ENCODE results near the gene PPP1R26. TPM values are rescaled to one million over a fixed set of nuclear protein-coding genes. Genes with fewer than 3 reads are reported as not detected.

PPP1R26 gene
- total and polyA plus RNA-seq, 2 of the 13 experiments (the other 11 are each of a cell fraction or from before 2014, with no cell fraction given): 8.6 to 11.6 TPM

DNA sequence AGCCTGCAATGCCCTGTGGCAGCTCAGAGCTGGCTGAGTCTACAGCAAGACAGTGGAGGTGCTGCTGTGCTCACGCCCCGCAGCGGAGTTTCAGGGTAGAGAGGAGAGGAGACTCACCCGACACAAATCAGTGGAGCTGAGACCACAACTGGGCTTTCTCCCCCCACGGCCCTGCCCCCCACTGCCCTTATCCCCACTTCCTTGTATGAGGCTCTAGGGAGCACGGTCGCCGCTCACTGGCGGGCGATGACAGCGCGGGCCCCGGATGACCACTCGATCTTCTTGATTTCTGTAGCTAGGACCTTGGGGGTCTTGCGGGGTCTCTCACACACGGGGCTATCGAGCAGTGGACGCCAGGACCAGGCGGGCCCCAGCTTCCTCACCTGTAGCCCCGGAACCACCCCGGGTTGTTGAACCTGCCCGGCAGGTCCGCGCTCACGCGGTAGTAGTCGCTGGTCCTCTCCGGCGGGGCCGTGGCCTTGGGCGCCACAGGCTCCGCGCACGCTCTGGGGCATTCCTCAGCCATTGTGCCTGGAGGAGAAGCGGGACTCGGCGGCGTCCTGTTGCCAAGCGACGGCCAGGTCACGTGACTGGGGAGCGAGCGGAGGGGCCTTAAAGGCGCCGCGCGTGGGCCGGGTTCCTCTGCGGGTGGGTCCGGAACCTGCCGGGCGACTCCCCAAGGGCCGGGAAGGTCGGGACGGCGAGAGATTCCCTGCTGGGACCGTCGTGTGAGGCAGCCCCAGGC is 19.9 kb downstream of the PPP1R26 start (continued):
- TF ChIP-seq, protein P1, sequence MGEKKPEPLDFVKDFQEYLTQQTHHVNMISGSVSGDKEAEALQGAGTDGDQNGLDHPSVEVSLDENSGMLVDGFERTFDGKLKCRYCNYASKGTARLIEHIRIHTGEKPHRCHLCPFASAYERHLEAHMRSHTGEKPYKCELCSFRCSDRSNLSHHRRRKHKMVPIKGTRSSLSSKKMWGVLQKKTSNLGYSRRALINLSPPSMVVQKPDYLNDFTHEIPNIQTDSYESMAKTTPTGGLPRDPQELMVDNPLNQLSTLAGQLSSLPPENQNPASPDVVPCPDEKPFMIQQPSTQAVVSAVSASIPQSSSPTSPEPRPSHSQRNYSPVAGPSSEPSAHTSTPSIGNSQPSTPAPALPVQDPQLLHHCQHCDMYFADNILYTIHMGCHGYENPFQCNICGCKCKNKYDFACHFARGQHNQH (CRISPR knock-in tag; IDR thresholded peaks at IDR 0.05): peak; percentile 68
- TF ChIP-seq, protein P2, sequence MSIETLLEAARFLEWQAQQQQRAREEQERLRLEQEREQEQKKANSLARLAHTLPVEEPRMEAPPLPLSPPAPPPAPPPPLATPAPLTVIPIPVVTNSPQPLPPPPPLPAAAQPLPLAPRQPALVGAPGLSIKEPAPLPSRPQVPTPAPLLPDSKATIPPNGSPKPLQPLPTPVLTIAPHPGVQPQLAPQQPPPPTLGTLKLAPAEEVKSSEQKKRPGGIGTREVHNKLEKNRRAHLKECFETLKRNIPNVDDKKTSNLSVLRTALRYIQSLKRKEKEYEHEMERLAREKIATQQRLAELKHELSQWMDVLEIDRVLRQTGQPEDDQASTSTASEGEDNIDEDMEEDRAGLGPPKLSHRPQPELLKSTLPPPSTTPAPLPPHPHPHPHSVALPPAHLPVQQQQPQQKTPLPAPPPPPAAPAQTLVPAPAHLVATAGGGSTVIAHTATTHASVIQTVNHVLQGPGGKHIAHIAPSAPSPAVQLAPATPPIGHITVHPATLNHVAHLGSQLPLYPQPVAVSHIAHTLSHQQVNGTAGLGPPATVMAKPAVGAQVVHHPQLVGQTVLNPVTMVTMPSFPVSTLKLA (IDR thresholded peaks at IDR 0.05): peak; percentile 78
- TF ChIP-seq, protein P3, sequence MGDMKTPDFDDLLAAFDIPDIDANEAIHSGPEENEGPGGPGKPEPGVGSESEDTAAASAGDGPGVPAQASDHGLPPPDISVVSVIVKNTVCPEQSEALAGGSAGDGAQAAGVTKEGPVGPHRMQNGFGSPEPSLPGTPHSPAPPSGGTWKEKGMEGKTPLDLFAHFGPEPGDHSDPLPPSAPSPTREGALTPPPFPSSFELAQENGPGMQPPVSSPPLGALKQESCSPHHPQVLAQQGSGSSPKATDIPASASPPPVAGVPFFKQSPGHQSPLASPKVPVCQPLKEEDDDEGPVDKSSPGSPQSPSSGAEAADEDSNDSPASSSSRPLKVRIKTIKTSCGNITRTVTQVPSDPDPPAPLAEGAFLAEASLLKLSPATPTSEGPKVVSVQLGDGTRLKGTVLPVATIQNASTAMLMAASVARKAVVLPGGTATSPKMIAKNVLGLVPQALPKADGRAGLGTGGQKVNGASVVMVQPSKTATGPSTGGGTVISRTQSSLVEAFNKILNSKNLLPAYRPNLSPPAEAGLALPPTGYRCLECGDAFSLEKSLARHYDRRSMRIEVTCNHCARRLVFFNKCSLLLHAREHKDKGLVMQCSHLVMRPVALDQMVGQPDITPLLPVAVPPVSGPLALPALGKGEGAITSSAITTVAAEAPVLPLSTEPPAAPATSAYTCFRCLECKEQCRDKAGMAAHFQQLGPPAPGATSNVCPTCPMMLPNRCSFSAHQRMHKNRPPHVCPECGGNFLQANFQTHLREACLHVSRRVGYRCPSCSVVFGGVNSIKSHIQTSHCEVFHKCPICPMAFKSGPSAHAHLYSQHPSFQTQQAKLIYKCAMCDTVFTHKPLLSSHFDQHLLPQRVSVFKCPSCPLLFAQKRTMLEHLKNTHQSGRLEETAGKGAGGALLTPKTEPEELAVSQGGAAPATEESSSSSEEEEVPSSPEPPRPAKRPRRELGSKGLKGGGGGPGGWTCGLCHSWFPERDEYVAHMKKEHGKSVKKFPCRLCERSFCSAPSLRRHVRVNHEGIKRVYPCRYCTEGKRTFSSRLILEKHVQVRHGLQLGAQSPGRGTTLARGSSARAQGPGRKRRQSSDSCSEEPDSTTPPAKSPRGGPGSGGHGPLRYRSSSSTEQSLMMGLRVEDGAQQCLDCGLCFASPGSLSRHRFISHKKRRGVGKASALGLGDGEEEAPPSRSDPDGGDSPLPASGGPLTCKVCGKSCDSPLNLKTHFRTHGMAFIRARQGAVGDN (CRISPR knock-in tag; IDR thresholded peaks at IDR 0.05): peak; percentile 69
- TF ChIP-seq SP4 (CRISPR knock-in tag; IDR thresholded peaks at IDR 0.05) (0 out of 2 replicates have a peak, but pooled peaks have one; percentile 26), ZEB1 (IDR thresholded peaks at IDR 0.05; ENCODE audit: insufficient replicate concordance, low read depth) (peak; percentile 29), ZNF740 (CRISPR knock-in tag; IDR thresholded peaks at IDR 0.05) (peak; percentile 100), MXD4 (CRISPR knock-in tag; IDR thresholded peaks at IDR 0.05) (peak; percentile 91), ZNF20 (CRISPR knock-in tag; IDR thresholded peaks at IDR 0.05) (no peak)
- TF ChIP-seq, protein P4, sequence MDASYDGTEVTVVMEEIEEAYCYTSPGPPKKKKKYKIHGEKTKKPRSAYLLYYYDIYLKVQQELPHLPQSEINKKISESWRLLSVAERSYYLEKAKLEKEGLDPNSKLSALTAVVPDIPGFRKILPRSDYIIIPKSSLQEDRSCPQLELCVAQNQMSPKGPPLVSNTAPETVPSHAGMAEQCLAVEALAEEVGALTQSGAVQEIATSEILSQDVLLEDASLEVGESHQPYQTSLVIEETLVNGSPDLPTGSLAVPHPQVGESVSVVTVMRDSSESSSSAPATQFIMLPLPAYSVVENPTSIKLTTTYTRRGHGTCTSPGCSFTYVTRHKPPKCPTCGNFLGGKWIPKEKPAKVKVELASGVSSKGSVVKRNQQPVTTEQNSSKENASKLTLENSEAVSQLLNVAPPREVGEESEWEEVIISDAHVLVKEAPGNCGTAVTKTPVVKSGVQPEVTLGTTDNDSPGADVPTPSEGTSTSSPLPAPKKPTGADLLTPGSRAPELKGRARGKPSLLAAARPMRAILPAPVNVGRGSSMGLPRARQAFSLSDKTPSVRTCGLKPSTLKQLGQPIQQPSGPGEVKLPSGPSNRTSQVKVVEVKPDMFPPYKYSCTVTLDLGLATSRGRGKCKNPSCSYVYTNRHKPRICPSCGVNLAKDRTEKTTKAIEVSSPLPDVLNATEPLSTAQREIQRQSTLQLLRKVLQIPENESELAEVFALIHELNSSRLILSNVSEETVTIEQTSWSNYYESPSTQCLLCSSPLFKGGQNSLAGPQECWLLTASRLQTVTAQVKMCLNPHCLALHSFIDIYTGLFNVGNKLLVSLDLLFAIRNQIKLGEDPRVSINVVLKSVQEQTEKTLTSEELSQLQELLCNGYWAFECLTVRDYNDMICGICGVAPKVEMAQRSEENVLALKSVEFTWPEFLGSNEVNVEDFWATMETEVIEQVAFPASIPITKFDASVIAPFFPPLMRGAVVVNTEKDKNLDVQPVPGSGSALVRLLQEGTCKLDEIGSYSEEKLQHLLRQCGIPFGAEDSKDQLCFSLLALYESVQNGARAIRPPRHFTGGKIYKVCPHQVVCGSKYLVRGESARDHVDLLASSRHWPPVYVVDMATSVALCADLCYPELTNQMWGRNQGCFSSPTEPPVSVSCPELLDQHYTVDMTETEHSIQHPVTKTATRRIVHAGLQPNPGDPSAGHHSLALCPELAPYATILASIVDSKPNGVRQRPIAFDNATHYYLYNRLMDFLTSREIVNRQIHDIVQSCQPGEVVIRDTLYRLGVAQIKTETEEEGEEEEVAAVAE (CRISPR knock-in tag; IDR thresholded peaks at IDR 0.05; ENCODE audit: borderline replicate concordance): 0 out of 2 replicates have a peak, but pooled peaks have one; percentile 46
- TF ChIP-seq, protein P5, sequence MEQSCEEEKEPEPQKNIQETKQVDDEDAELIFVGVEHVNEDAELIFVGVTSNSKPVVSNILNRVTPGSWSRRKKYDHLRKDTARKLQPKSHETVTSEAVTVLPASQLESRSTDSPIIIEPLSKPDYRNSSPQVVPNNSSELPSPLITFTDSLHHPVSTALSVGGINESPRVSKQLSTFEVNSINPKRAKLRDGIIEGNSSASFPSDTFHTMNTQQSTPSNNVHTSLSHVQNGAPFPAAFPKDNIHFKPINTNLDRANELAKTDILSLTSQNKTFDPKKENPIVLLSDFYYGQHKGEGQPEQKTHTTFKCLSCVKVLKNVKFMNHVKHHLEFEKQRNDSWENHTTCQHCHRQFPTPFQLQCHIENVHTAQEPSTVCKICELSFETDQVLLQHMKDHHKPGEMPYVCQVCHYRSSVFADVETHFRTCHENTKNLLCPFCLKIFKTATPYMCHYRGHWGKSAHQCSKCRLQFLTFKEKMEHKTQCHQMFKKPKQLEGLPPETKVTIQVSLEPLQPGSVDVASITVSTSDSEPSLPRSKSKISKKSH (CRISPR knock-in tag; IDR thresholded peaks at IDR 0.05; ENCODE audit: borderline replicate concordance): no peak
- TF ChIP-seq, protein P6, sequence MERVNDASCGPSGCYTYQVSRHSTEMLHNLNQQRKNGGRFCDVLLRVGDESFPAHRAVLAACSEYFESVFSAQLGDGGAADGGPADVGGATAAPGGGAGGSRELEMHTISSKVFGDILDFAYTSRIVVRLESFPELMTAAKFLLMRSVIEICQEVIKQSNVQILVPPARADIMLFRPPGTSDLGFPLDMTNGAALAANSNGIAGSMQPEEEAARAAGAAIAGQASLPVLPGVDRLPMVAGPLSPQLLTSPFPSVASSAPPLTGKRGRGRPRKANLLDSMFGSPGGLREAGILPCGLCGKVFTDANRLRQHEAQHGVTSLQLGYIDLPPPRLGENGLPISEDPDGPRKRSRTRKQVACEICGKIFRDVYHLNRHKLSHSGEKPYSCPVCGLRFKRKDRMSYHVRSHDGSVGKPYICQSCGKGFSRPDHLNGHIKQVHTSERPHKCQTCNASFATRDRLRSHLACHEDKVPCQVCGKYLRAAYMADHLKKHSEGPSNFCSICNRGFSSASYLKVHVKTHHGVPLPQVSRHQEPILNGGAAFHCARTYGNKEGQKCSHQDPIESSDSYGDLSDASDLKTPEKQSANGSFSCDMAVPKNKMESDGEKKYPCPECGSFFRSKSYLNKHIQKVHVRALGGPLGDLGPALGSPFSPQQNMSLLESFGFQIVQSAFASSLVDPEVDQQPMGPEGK (CRISPR knock-in tag; IDR thresholded peaks at IDR 0.05): peak; percentile 35

Measured in HepG2 (cell line).